ENCODE measurements around the gene PCYT2.

Gene PCYT2

GRCh38 chr17:81941484-81942166 is 30.4 kb upstream of the PCYT2 start:
- DNase-seq (ENCODE audit: low read depth), result no peak
- H3K4me3 ChIP-seq (ENCODE audit: low read length), result no peak overlapping the region
- TF ChIP-seq, protein P1, sequence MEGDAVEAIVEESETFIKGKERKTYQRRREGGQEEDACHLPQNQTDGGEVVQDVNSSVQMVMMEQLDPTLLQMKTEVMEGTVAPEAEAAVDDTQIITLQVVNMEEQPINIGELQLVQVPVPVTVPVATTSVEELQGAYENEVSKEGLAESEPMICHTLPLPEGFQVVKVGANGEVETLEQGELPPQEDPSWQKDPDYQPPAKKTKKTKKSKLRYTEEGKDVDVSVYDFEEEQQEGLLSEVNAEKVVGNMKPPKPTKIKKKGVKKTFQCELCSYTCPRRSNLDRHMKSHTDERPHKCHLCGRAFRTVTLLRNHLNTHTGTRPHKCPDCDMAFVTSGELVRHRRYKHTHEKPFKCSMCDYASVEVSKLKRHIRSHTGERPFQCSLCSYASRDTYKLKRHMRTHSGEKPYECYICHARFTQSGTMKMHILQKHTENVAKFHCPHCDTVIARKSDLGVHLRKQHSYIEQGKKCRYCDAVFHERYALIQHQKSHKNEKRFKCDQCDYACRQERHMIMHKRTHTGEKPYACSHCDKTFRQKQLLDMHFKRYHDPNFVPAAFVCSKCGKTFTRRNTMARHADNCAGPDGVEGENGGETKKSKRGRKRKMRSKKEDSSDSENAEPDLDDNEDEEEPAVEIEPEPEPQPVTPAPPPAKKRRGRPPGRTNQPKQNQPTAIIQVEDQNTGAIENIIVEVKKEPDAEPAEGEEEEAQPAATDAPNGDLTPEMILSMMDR (IDR thresholded peaks at IDR 0.05; ENCODE audit: insufficient read depth, low read depth, low read length, missing control alignments), result no peak

- no peak overlapping the region for H3K4me3 ChIP-seq (ENCODE audit: low read length)
- TF ChIP-seq, protein P1 (IDR thresholded peaks at IDR 0.05; ENCODE audit: insufficient read depth, low read depth, low read length, missing control alignments), result no peak
- no peak for DNase-seq (ENCODE audit: low read depth)
Measured at GRCh38 chr17:81940538-81941483, 29.6 kb upstream of the PCYT2 start.

GRCh38 chr17:81939881-81940385 is 28.7 kb upstream of the PCYT2 start:
- no peak overlapping the region for H3K4me3 ChIP-seq (ENCODE audit: low read length)
- no peak for DNase-seq (ENCODE audit: low read depth)
- TF ChIP-seq, protein P1 (IDR thresholded peaks at IDR 0.05; ENCODE audit: insufficient read depth, low read depth, low read length, missing control alignments), result no peak

DNA sequence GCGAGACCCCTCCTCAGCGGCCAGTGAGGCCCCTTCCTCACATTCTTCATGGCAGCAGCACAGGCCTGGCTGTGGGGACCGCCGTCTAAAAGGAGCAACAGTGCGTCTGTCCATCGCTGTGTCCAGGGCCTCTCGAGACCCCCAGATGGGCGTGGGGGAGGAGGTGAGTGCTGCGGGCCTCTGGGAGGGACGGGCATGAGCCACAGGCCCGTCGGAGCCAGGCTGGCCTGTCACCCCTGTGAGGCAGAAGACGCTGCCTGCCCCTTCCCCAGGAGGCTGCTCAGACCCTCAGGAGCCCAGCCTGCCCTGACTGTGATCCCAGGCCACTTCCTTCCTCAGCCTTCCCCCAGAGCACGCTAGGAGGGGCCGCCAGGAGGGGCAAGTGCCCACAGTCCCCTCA is 28.0 kb upstream of the PCYT2 start:
- TF ChIP-seq, protein P1 (IDR thresholded peaks at IDR 0.05; ENCODE audit: insufficient read depth, low read depth, low read length, missing control alignments), result no peak
- no peak overlapping the region for H3K4me3 ChIP-seq (ENCODE audit: low read length)
- no peak for DNase-seq (ENCODE audit: low read depth)

DNA sequence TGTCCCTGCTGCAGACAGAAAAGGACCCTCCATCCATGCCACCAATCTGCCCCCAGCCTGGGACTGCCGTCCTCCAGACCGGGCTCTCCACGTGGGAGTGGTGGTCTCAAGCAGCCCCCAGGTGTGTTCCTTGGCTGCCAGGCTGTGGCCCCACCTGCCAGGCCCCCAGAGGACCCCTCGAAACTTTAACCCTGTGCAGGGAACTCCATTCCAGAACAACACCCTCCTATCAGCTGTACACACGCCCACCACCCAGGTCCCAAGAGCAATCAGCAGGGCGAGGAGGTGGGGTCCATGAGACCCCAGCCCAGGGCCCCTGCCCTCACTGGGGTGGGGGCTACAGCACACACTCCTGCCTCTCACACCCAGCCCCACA is 24.5 kb upstream of the PCYT2 start:
- no peak for DNase-seq (ENCODE audit: low read depth)
- no peak overlapping the region for H3K4me3 ChIP-seq (ENCODE audit: low read length)
- TF ChIP-seq, protein P1 (IDR thresholded peaks at IDR 0.05; ENCODE audit: insufficient read depth, low read depth, low read length, missing control alignments), result no peak

- no peak overlapping the region for H3K4me3 ChIP-seq (ENCODE audit: low read length)
- TF ChIP-seq, protein P1 (IDR thresholded peaks at IDR 0.05; ENCODE audit: insufficient read depth, low read depth, low read length, missing control alignments), result no peak
Measured at GRCh38 chr17:81934850-81935708, 23.9 kb upstream of the PCYT2 start.

More at GRCh38 chr17:81934850-81935708, 23.9 kb upstream of the PCYT2 start:
- no peak for DNase-seq (ENCODE audit: low read depth)
